ENCODE results near the gene CC2D1B.

DNA sequence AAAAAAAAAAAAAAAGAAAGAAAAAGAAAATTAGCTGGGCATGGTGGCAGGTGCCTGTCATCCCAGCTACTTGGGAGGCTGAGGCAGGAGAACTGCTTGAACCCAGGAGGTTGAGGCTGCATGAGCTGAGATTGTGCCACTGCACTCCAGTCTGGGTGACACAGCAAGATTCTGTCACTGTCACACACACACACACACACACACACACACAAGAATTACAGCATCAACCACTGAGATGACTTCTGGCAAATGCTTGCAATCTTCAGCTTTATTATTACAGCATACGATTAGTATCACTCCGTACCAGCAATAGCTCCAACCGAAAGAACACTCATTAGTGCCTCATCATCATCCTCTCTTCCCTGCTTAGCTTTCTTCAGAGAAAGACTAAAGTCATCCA, 33.6 kb upstream of the CC2D1B start:
- TF ChIP-seq EZH2 (IDR thresholded peaks at IDR 0.05) (no peak), POLR2AphosphoS5 (IDR thresholded peaks at IDR 0.05; ENCODE audit: borderline replicate concordance, low read depth, low read length) (no peak), FOXP2 (optimal IDR thresholded peaks at IDR 0.05; ENCODE audit: control extremely low read depth, extremely low read length, insufficient read depth) (no peak)

Data from SK-N-MC (cell line).